ENCODE results near the gene AMN.

Gene AMN

GRCh38 chr14:102930138-102930752, 7.8 kb downstream of the AMN start:
- DNase-seq: no peak

- no peak for DNase-seq
These were observed 8.5 kb downstream of the AMN start for GRCh38 chr14:102930753-102931579.

GRCh38 chr14:102931580-102932285, 9.3 kb downstream of the AMN start:
- DNase-seq: no peak

GRCh38 chr14:102932484-102933248, 10.2 kb downstream of the AMN start:
- DNase-seq: no peak

- DNase-seq: no peak
These were observed 11.3 kb downstream of the AMN start for GRCh38 chr14:102933618-102934231.

- DNase-seq: no peak
These were observed 13.3 kb downstream of the AMN start for GRCh38 chr14:102935756-102936155.

GRCh38 chr14:102937331-102938175, 15.1 kb downstream of the AMN start:
- no peak for DNase-seq

- DNase-seq: no peak
These were observed 15.7 kb downstream of the AMN start for GRCh38 chr14:102938191-102938590.

GRCh38 chr14:102939329-102939728, 16.9 kb downstream of the AMN start:
- DNase-seq: no peak

GRCh38 chr14:102939820-102940561, 17.5 kb downstream of the AMN start:
- no peak for DNase-seq

- no peak for DNase-seq
These were observed 18.4 kb downstream of the AMN start for GRCh38 chr14:102940729-102941362.

- no peak for DNase-seq
These were observed 19.1 kb downstream of the AMN start for GRCh38 chr14:102941419-102942011.

GRCh38 chr14:102942069-102942468, 19.6 kb downstream of the AMN start:
- no peak for DNase-seq

- DNase-seq: no peak
These were observed 21.0 kb downstream of the AMN start for GRCh38 chr14:102943454-102943853.

- DNase-seq: no peak
These were observed 21.5 kb downstream of the AMN start for GRCh38 chr14:102943979-102944378.

- no peak for DNase-seq
These were observed 22.2 kb downstream of the AMN start for GRCh38 chr14:102944448-102945330.

GRCh38 chr14:102945346-102946130, 23.1 kb downstream of the AMN start:
- no peak for DNase-seq
